GM19372 (cell line): Measurements from ENCODE around the gene TAL2.

Experiments
- ATAC-seq: cut with Tn5 transposase; IDR thresholded peaks from one replicate; pipeline ENCODE4 v1.9.1; 2021; ENCODE audit warnings: mild to moderate bottlenecking, low read depth, moderate library complexity; ENCODE audit not compliant: unreplicated experiment

Gene TAL2

DNA sequence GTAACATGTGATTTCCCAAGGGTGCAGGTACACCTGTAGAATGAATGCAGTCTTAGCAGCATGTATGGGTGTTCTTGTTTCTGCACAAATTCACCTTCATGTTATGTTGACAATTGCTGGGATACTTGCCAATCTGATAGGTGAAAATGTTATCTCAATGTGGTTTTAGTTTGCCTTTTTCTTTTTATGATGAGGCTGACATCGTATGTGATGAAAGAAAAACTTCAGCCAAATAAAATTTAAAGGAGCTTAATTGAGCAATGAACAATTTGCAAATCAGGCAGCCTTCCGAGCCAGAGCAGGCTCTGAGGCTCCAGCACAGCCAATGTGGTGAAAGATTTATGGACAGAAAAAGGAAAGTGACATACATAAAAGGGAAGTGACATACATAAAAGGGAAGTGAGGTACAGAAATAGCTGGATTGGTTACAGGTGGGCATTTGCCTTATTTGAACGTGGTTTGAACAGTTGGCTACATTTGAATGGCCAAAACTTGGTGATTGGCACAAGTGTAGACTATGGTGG is 10.5 kb downstream of the TAL2 start:
- no peak for ATAC-seq

DNA sequence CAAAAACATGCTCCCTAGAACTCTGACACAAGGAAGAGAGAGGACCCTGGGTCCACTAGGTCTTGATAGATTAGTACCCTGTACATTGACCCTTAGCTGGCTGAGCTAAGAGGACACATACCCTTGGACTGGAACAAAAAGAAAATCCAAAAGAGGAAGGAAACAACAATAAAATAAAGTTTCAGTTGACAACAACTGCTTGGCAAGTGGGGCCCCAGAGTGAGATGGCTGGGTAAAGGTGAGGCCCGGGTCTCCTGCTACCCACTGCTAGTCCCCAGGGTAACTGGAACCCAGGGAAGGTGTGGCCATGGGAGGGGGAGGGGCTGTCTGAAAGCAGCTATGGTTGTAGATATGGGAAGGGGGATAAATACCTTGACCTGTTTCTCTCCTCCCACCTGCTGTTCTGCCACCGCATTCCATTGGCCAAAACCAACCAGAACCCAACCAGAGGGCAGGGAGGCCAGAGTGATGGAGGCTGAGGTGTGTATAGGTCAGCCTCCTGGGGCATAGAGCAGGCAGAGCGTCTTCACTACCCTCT is 11.7 kb downstream of the TAL2 start:
- no peak for ATAC-seq

DNA sequence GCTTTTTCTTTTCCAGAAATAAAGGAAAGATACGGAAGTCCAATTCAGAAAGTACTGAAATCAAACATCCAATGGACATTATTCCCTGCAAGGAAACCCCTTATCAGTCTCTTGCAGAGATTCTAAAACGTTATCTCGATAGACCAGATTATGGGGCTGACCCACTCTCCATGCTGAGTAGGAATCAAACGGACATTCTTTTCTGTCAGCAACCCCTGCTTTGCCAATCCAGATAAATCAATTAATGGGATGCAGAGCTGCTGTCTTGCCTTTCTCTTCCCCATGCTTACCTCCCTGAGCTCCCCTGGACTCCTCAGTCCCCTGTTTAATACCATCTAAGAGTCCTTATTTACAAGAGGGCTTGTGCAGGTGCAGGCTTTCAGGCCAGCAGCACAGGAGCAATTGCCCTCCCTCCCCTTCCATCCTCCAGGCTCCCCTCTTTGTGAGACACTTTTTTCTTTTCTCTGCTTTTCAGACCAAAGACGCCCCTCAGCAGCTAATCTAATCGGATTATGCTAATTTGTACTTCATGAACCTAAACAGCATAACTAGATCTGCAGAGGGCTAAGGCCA is 14.2 kb downstream of the TAL2 start:
- ATAC-seq, result no peak

DNA sequence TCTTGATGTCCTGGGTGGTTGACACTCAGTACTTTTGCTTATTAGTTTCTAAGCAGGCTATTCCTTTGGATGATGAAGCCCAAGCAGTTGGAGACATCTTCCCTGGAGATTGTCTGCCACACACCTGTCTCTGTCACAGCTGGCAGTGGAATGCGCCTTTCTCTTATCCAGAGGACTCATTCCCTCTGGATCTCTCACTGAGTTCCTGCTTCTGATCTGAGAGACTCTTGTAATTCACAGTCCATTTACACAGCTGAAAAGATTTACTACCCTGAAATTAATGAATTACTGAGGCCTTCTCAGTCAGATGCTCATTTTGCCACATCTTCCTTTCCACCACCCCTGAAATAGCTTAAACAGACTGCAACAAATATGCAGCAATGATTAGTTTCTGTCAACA is 15.9 kb downstream of the TAL2 start:
- no peak for ATAC-seq

DNA sequence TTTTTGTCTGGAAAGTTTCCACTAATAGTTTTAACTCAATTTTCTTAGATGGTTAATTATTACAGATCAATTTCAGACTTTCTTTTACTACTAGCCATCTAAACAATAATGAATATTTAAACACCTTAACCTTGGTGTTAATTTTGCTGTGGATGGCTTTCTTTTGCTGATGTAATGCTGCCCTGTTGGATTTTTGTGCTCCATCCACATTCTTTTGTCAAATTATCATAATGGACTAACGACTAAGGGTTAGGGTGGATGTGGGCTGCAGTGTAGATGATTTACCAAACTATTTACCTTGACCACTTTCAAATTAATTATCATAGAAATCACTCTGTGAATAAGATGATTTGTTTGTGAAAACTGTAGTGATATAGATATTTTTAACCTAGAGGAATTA is 16.5 kb downstream of the TAL2 start:
- ATAC-seq, result no peak

DNA sequence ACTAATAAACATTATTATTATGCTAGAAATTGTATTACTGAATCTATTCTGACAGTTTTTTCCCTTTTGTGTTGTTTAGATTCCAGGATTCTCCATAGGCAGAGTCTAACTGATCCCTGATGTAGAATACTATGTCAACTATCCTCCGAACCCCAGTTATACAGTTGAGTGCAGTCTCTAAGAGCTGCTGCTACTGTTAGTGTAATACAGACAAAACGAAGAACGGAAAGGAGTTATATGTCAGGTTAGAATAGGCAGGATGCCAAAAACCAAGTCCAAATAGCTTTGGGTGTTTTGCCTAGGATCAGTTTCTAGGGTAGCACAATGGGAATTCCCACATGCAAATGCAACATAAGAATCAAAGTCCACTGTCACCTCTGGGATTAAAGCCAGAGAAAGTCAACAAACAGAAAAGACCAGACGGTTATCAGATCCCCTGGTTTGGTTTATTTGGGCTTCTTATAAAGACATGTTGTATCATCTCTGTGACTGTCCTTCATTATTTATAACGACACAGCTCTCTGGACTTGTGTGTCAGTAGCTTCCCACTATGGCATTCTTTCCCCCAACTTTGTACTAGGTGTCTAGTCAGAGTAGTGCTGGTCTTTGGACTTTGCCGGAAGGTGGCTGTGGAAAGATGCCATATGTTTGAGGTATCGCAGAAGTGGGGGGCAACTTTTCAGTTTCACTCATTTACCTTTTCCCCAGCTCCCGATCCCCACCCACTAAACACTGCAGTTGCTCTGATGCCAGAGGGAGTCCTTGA is 17.2 kb downstream of the TAL2 start:
- ATAC-seq, result no peak

DNA sequence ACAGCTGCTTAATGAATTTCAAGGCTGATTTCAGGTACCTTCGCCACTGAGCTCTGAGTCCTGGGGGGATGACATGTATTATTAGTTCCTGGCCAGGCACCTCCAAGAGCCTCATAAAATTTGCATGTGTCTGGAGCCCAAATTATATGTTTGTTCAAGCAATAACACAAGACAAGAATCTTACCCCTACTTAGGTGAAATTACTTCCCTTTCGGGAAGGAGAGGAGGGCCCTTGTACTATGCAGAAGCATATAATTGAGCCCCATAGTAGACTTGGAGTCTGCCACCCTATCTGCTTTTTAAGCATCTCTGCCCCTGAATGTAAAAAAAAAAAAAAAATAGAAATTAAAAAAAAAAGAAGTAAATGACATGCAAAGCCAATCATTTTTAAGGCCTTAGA is 19.1 kb downstream of the TAL2 start:
- no peak for ATAC-seq

DNA sequence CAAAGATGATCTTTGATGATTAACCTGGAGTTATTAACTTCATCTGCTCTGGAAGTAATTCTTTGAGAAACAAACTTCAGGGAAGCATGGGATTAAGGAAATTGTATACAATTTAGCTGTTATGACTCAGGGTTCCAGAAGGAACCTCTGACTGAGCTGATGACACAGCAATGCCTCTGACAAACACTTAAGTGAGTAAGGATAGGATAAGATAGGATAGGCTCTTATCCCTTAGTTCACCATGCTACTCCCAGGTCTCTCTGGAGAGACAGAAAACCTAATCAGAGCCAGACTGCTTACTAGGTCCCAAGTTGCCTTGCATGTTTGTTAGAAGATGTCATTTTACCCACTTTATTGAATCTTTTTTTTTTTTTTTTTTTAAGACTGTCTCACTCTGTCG is 19.5 kb downstream of the TAL2 start:
- no peak for ATAC-seq

DNA sequence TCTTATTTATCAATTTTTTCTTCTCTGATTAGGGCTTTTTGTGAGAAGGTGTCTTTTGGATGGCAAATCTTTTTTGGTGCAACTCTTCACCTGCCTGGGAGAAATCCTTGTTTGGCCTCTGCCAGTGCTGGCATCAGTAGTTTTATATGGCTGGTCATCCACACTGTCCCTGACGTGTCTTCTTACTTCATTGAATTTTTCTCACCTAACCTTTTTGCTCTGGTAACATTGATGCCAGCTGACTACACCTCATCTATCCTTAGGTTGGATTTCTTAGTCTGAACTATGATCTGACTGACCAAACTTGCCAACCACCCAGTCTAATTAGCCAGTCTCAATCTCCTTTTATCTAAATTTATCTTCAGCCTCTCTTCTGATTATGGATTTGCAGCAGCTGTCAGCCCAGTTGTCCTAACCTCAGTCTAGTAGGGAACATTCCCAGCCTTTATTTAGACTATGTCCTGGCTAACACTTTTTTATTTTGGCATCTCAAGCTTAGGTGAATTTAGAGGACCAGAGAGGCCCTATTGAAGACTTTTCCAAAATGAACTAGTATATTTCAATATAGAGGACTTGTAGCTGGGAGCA is 21.5 kb downstream of the TAL2 start:
- ATAC-seq, result no peak

DNA sequence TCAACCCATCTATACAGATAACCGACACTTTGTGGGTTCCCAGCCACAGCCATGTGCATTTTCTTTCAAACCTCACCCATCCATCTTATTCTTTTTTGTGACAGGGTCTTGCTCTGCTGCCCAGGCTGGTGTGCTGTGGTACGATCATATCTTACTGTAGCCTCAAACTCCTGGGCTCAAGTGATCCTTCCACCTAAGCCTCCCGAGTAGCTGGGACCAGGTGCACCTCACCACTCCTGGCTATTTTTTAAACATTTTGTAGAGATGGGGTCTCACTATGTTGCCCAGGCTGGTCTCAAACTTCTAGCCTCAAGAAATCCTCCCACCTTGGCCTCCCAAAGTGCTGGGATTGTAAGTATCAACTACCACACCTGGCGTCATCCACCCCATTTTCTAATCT is 24.7 kb downstream of the TAL2 start:
- ATAC-seq, result no peak

DNA sequence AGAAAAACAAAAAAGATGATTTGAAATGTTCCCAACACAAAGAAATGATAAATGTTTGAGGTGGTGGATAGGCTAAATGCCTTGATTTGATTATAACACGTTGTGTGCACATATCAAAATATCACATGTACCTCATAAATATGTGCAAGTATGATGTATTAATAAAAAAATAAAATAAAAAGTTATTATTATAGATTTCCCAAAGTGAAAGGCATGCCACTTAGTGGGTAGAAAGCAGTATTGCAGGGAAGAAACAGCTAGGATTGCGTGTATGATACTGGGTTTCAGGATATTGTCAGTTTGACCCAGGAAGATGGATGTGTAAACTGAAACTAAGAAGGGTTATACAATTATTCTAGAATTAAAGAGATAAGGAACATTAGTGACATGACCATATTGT is 28.5 kb downstream of the TAL2 start:
- no peak for ATAC-seq

DNA sequence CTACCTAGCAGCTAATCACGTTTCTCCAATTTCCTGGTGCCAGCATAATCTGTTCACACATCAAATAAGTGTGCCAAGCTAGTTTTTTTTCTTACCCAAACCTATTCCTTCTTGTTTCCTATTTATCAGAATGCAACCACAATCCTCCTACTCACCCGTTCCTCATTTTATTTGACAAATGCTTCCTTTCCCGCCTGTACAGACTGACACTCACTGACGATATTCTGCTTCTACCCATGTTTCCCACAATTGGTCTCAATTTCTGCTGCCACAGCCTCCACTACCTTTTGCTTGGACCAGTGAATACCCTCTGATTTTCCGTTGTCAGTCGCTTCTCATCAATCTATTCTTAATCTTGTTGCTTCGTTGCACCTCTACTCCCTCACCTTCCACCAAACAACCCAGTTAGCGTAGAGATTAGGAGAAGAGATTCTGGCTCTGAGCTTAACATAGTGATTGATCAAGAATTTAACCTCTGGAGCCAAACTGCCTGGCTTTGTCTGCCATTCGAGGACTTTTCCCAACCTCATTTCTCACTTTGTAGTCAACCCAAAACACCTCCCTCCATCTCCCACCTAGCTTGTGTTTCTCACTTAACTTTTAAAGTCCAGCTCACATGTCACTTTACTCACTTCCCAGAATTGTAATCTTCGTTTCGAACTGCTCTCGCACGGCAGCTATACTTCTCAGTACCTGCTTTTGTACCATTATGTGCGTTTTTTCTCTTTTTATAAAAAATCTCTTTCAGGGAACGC is 31.4 kb downstream of the TAL2 start:
- peak; percentile 19 for ATAC-seq

DNA sequence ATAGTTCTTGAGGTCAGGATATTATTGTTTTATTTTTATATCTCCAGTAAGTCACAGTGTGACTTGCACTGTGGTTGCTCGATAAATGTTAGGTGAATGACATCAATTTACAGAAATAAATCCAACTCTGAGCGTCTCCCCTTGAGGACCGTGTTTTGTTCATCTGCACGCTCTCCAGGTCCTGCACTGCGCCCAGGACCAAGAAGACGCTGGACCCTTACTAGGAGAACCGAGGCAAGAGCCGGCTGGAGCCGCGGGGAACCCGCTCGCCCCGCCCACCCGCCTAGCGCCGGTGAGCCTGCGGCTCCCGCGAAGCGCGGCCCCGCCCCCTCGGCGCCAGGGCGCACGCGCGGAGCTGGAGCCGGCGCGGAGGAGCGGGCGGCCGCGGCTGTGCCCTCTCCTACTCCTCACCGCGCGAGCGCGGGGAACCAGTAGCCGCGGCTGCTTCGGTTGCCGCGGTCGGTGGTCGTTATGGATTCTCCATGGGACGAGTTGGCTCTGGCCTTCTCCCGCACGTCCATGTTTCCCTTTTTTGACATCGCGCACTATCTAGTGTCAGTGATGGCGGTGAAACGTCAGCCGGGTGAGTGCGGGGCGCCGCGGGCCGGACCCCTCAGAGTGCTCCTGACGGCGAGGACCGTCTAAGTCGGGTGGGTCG is 32.1 kb downstream of the TAL2 start, which contains the start of gene TMEM38B:
Gene TMEM38B (plus strand): TSS at position 352 of the 658 bp plus-strand sequence. CDS start 120 bp downstream, at position 472.
- ATAC-seq, result peak; percentile 68

DNA sequence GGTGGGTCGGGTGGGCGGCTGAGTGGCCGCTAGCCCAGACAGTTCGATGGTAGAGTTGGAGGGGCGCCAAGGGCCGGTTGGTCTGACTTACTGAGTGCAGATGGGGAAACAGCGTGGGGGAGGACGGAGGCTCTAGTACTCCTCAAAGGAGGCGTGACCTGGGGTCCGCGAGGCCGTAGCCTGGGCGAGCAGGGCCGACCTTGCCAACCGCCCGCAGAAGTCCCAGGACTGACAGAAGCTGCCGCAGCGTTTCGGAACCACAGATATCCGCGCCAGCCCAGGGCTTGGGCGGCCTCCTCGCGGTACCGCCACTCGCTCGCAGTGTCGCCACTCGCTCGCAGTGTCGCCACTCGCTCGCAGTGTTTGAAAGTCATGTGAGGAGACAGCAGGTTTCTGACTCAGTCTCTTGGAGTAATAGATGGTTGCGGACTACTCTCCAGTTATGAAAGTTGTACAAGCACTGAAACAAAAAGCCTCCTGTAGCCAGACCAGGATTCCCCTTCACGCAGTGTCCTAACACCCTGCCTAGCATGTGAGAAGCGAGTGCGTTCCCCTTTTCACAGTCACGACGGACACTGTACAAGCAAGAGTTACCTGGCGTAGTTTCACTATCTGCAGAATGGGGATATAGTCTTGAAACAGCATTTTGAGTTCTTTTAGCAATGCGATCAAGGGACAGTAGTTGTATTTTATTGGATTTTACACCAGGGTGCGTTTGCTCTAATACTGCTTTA is 32.8 kb downstream of the TAL2 start:
- peak; percentile 62 for ATAC-seq

DNA sequence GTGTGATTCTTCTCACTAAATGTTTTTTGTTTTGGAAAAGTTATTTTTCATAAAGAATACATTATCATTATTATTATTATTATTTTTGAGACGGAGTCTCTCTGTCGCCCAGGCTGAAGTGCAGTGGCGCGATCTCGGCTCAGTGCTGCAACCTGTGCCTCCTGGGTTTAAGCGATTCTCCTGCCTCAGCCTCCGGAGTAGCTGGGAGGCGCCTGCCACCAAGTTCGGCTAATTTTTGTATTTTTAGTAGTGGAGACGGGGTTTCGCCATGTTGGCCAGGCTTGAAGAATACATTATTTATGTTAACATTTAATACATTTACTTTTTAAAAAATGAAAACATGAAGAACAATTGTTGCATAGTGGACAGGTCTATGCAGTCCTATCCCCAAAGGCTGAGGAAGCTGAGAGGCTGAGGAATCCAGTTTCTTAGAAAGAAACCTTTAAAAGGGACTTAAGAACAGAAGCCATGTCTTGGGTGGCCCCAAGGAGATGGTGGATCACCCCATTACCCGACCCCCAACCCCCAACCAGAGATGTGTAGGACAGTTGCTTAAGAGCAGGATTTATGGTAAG is 34.0 kb downstream of the TAL2 start:
- no peak for ATAC-seq

DNA sequence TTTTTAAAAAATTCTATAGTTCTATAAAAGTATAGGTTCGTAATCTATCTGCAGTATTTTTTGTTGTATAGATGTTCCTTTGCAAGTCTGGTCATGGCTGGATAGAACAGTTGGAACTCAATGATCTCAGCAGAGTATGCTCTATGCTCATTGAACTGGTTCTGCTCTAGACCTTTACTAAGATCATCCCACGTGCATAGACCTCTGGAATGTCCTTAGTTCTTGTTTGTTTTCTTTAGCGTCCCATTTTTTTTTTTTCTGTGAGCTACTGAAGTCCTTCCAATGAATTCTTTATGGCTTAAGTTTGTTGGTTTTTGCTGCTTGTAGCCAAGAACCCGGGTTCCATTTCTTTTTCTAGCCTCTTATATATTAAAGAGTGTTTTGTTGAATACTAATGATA is 35.6 kb downstream of the TAL2 start:
- no peak for ATAC-seq

DNA sequence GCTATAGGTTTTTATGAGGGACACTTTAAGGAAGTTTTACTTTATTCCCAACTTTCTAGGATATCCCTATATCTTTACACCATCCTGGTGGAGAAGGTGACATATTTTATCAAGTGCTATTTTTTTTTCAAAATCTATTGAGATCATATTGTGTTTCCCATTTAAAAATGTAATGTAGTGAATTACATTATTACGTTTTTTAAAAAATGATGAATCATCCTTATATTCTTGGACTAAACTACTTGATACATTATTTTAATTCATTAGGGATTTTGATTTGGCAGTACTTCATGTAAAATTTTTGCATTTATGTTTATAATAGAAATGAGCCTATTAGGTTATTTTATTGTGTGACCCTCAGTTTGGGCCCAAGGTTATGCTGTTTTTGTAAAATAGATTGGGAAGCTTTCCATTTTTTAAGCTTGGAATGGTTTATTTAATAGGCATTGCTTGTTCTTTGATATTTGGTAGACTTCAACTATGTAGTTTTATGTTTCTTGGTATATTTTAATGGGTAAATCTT is 36.2 kb downstream of the TAL2 start:
- ATAC-seq, result no peak

DNA sequence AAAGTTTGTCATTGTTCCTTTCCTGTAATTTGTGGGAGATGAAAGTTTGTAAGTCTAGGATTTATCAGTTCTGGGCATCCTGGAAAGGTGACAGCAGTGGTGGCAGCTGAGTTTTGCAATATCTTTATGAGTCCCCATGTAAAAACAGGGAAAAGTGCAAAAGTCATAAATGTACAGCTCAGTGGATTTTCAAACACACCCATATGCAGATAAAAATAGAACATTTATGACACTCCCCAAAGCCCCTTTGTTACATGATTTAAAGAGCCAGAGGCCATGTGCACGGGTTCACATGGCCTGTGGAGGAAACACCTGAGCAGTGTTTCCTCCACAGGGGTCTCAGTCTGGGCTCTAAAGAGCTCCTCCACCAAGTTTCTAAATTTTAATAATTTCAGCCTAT is 38.4 kb downstream of the TAL2 start:
- ATAC-seq, result no peak

DNA sequence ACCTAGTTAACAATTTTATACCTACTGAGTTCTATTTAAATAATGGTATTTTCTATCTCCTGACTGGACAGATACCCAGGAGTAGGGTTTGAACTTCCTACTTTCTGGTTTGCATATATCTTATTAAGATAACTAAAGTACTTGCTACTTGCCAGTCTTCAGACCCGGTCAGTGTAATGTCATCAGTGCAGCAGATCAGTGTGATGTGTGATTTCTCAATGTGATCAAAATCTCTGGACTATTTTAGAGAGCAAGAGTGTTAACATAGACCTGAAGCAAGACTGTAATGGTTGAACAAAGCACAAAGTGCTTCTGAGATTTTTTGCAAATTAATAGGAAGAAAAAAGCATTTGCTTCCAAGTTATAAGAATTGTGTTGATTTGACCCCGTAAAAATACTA is 38.9 kb downstream of the TAL2 start:
- no peak for ATAC-seq
